ENCODE measurements around the gene OPCML.

The OPCML gene

GRCh38 chr11:133521502-133521901, 10.8 kb downstream of the OPCML start:
- no peak overlapping the region for H3K9ac ChIP-seq (ENCODE audit: low read depth in 1 of 2, low read length in 2 of 2)
- no peak overlapping the region for H3K4me3 ChIP-seq (ENCODE audit: low read depth in 1 of 2, low read length in 2 of 2)
- peaks cover 17 to 23% of the 10 kb centered on the region in 2 donors for H3K4me1 ChIP-seq (ENCODE audit: control insufficient read depth in 1 of 2, insufficient read depth in 2 of 2, low read length in 2 of 2)
- H3K27ac ChIP-seq (ENCODE audit: low read depth, low read length), result no peak overlapping the region
- H3K27me3 ChIP-seq (ENCODE audit: control insufficient read depth in 1 of 2, insufficient read depth in 2 of 2, low read length in 2 of 2), result no peaks in the 10 kb centered on the region
- H3K9me3 ChIP-seq (ENCODE audit: control insufficient read depth in 1 of 2, low read length in 2 of 2), result no peaks in the 10 kb centered on the region
- H3K36me3 ChIP-seq (ENCODE audit: control insufficient read depth in 1 of 2, insufficient read depth in 2 of 2, low read length in 2 of 2), result no peaks in the 10 kb centered on the region

- Histone ChIP-seq H3K9ac (ENCODE audit: low read depth in 1 of 2, low read length in 2 of 2) (no peak overlapping the region), H3K4me1 (ENCODE audit: control insufficient read depth in 1 of 2, insufficient read depth in 2 of 2, low read length in 2 of 2) (peaks cover 17 to 23% of the 10 kb centered on the region in 2 donors), H3K27ac (ENCODE audit: low read depth, low read length) (no peak overlapping the region), H3K27me3 (ENCODE audit: control insufficient read depth in 1 of 2, insufficient read depth in 2 of 2, low read length in 2 of 2) (no peaks in the 10 kb centered on the region), H3K9me3 (ENCODE audit: control insufficient read depth in 1 of 2, low read length in 2 of 2) (no peaks in the 10 kb centered on the region), H3K36me3 (ENCODE audit: control insufficient read depth in 1 of 2, insufficient read depth in 2 of 2, low read length in 2 of 2) (no peaks in the 10 kb centered on the region), H3K4me3 (ENCODE audit: low read depth in 1 of 2, low read length in 2 of 2) (no peak overlapping the region)
Observed at GRCh38 chr11:133520707-133521106, 11.6 kb downstream of the OPCML start.

GRCh38 chr11:133519560-133519959, 12.7 kb downstream of the OPCML start:
- Histone ChIP-seq H3K4me3 (ENCODE audit: low read depth in 1 of 2, low read length in 2 of 2) (no peak overlapping the region), H3K4me1 (ENCODE audit: control insufficient read depth in 1 of 2, insufficient read depth in 2 of 2, low read length in 2 of 2) (peaks cover 17 to 23% of the 10 kb centered on the region in 2 donors), H3K27ac (ENCODE audit: low read depth, low read length) (no peak overlapping the region), H3K9me3 (ENCODE audit: control insufficient read depth in 1 of 2, low read length in 2 of 2) (no peaks in the 10 kb centered on the region), H3K9ac (ENCODE audit: low read depth in 1 of 2, low read length in 2 of 2) (no peak overlapping the region), H3K36me3 (ENCODE audit: control insufficient read depth in 1 of 2, insufficient read depth in 2 of 2, low read length in 2 of 2) (no peaks in the 10 kb centered on the region), H3K27me3 (ENCODE audit: control insufficient read depth in 1 of 2, insufficient read depth in 2 of 2, low read length in 2 of 2) (no peaks in the 10 kb centered on the region)

- Histone ChIP-seq H3K36me3 (ENCODE audit: control insufficient read depth in 1 of 2, insufficient read depth in 2 of 2, low read length in 2 of 2) (no peaks in the 10 kb centered on the region), H3K9me3 (ENCODE audit: control insufficient read depth in 1 of 2, low read length in 2 of 2) (no peaks in the 10 kb centered on the region), H3K4me1 (ENCODE audit: control insufficient read depth in 1 of 2, insufficient read depth in 2 of 2, low read length in 2 of 2) (peaks cover 17 to 23% of the 10 kb centered on the region in 2 donors), H3K9ac (ENCODE audit: low read depth in 1 of 2, low read length in 2 of 2) (no peak overlapping the region), H3K27me3 (ENCODE audit: control insufficient read depth in 1 of 2, insufficient read depth in 2 of 2, low read length in 2 of 2) (no peaks in the 10 kb centered on the region), H3K4me3 (ENCODE audit: low read depth in 1 of 2, low read length in 2 of 2) (no peak overlapping the region), H3K27ac (ENCODE audit: low read depth, low read length) (no peak overlapping the region)
Observed at GRCh38 chr11:133518702-133519264, 13.5 kb downstream of the OPCML start.

- Histone ChIP-seq H3K4me3 (ENCODE audit: low read depth in 1 of 2, low read length in 2 of 2) (no peak overlapping the region), H3K27me3 (ENCODE audit: control insufficient read depth in 1 of 2, insufficient read depth in 2 of 2, low read length in 2 of 2) (no peaks in the 10 kb centered on the region), H3K27ac (ENCODE audit: low read depth, low read length) (no peak overlapping the region), H3K36me3 (ENCODE audit: control insufficient read depth in 1 of 2, insufficient read depth in 2 of 2, low read length in 2 of 2) (no peaks in the 10 kb centered on the region), H3K9ac (ENCODE audit: low read depth in 1 of 2, low read length in 2 of 2) (no peak overlapping the region), H3K9me3 (ENCODE audit: control insufficient read depth in 1 of 2, low read length in 2 of 2) (no peaks in the 10 kb centered on the region), H3K4me1 (ENCODE audit: control insufficient read depth in 1 of 2, insufficient read depth in 2 of 2, low read length in 2 of 2) (peaks cover 16 to 20% of the 10 kb centered on the region in 2 donors)
Observed at GRCh38 chr11:133516845-133517244, 15.5 kb downstream of the OPCML start.

GRCh38 chr11:133515107-133515506, 17.2 kb downstream of the OPCML start:
- Histone ChIP-seq H3K9ac (ENCODE audit: low read depth in 1 of 2, low read length in 2 of 2) (no peak overlapping the region), H3K36me3 (ENCODE audit: control insufficient read depth in 1 of 2, insufficient read depth in 2 of 2, low read length in 2 of 2) (no peaks in the 10 kb centered on the region), H3K4me1 (ENCODE audit: control insufficient read depth in 1 of 2, insufficient read depth in 2 of 2, low read length in 2 of 2) (peaks cover 2 to 4% of the 10 kb centered on the region in 2 donors), H3K4me3 (ENCODE audit: low read depth in 1 of 2, low read length in 2 of 2) (no peak overlapping the region), H3K27me3 (ENCODE audit: control insufficient read depth in 1 of 2, insufficient read depth in 2 of 2, low read length in 2 of 2) (no peaks in the 10 kb centered on the region), H3K9me3 (ENCODE audit: control insufficient read depth in 1 of 2, low read length in 2 of 2) (no peaks in the 10 kb centered on the region), H3K27ac (ENCODE audit: low read depth, low read length) (no peak overlapping the region)

- Histone ChIP-seq H3K9me3 (ENCODE audit: control insufficient read depth in 1 of 2, low read length in 2 of 2) (no peaks in the 10 kb centered on the region), H3K4me3 (ENCODE audit: low read depth in 1 of 2, low read length in 2 of 2) (no peak overlapping the region), H3K9ac (ENCODE audit: low read depth in 1 of 2, low read length in 2 of 2) (no peak overlapping the region), H3K27me3 (ENCODE audit: control insufficient read depth in 1 of 2, insufficient read depth in 2 of 2, low read length in 2 of 2) (no peaks in the 10 kb centered on the region), H3K27ac (ENCODE audit: low read depth, low read length) (no peak overlapping the region), H3K36me3 (ENCODE audit: control insufficient read depth in 1 of 2, insufficient read depth in 2 of 2, low read length in 2 of 2) (no peaks in the 10 kb centered on the region), H3K4me1 (ENCODE audit: control insufficient read depth in 1 of 2, insufficient read depth in 2 of 2, low read length in 2 of 2) (no peaks in the 10 kb centered on the region)
Observed at GRCh38 chr11:133509924-133510697, 22.2 kb downstream of the OPCML start.

- no peaks in the 10 kb centered on the region for H3K9me3 ChIP-seq (ENCODE audit: control insufficient read depth in 1 of 2, low read length in 2 of 2)
- no peaks in the 10 kb centered on the region for H3K4me1 ChIP-seq (ENCODE audit: control insufficient read depth in 1 of 2, insufficient read depth in 2 of 2, low read length in 2 of 2)
- no peaks in the 10 kb centered on the region for H3K36me3 ChIP-seq (ENCODE audit: control insufficient read depth in 1 of 2, insufficient read depth in 2 of 2, low read length in 2 of 2)
- no peaks in the 10 kb centered on the region for H3K27me3 ChIP-seq (ENCODE audit: control insufficient read depth in 1 of 2, insufficient read depth in 2 of 2, low read length in 2 of 2)
- H3K9ac ChIP-seq (ENCODE audit: low read depth in 1 of 2, low read length in 2 of 2), result no peak overlapping the region
- no peak overlapping the region for H3K27ac ChIP-seq (ENCODE audit: low read depth, low read length)
- no peak overlapping the region for H3K4me3 ChIP-seq (ENCODE audit: low read depth in 1 of 2, low read length in 2 of 2)
Observed at GRCh38 chr11:133508468-133508867, 23.8 kb downstream of the OPCML start.

GRCh38 chr11:133507185-133507584, 25.1 kb downstream of the OPCML start:
- Histone ChIP-seq H3K4me1 (ENCODE audit: control insufficient read depth in 1 of 2, insufficient read depth in 2 of 2, low read length in 2 of 2) (no peaks in the 10 kb centered on the region), H3K27me3 (ENCODE audit: control insufficient read depth in 1 of 2, insufficient read depth in 2 of 2, low read length in 2 of 2) (no peaks in the 10 kb centered on the region), H3K9ac (ENCODE audit: low read depth in 1 of 2, low read length in 2 of 2) (no peak overlapping the region), H3K4me3 (ENCODE audit: low read depth in 1 of 2, low read length in 2 of 2) (no peak overlapping the region), H3K9me3 (ENCODE audit: control insufficient read depth in 1 of 2, low read length in 2 of 2) (no peaks in the 10 kb centered on the region), H3K27ac (ENCODE audit: low read depth, low read length) (no peak overlapping the region), H3K36me3 (ENCODE audit: control insufficient read depth in 1 of 2, insufficient read depth in 2 of 2, low read length in 2 of 2) (no peaks in the 10 kb centered on the region)

- Histone ChIP-seq H3K9ac (ENCODE audit: low read depth in 1 of 2, low read length in 2 of 2) (no peak overlapping the region), H3K4me1 (ENCODE audit: control insufficient read depth in 1 of 2, insufficient read depth in 2 of 2, low read length in 2 of 2) (no peaks in the 10 kb centered on the region), H3K27me3 (ENCODE audit: control insufficient read depth in 1 of 2, insufficient read depth in 2 of 2, low read length in 2 of 2) (no peaks in the 10 kb centered on the region), H3K9me3 (ENCODE audit: control insufficient read depth in 1 of 2, low read length in 2 of 2) (no peaks in the 10 kb centered on the region), H3K27ac (ENCODE audit: low read depth, low read length) (no peak overlapping the region), H3K36me3 (ENCODE audit: control insufficient read depth in 1 of 2, insufficient read depth in 2 of 2, low read length in 2 of 2) (no peaks in the 10 kb centered on the region), H3K4me3 (ENCODE audit: low read depth in 1 of 2, low read length in 2 of 2) (no peak overlapping the region)
Observed at GRCh38 chr11:133506551-133507094, 25.7 kb downstream of the OPCML start.
